H1 (cell line): ENCODE results near the gene MYL9. TPM values are rescaled to one million over a fixed set of nuclear protein-coding genes. Genes with fewer than 3 reads are reported as not detected.

ENCODE experiments used
- BRCA1 ChIP-seq: IDR thresholded peaks from 2 replicates; pipeline ENCODE4 v1.6.1; 2012; ENCODE audit warnings: low read depth, low read length, improper control_type of control experiment
- CHD2 ChIP-seq: IDR thresholded peaks from 2 replicates; pipeline ENCODE4 v1.6.1; 2012; ENCODE audit warnings: low read length, improper control_type of control experiment
- CHD7 ChIP-seq: fragments of 300-600 bp; sonication (generic); IDR thresholded peaks from 2 replicates; pipeline ENCODE4 v1.7.1; 2012; ENCODE audit warnings: low read length, moderate library complexity, mild to moderate bottlenecking, inconsistent platforms; ENCODE audit not compliant: insufficient replicate concordance
- CREB1 ChIP-seq: IDR thresholded peaks from 2 replicates; pipeline ENCODE4 v1.6.1; 2012; ENCODE audit warnings: inconsistent platforms
- CTCF ChIP-seq, 3 experiments: IDR thresholded peaks; 1 replicate in 2 of 3; 2 replicates in 1 of 3; pipeline versions ENCODE4 v1.5.1 to v1.6.1; 2011; ENCODE audit warnings: low read length in 3 of 3, mild to moderate bottlenecking in 3 of 3, inconsistent platforms in 2 of 3, low read depth in 1 of 3, moderate library complexity in 1 of 3; ENCODE audit not compliant: insufficient read depth in 1 of 3; ENCODE audit errors: control extremely low read depth in 1 of 3
- TCF12 ChIP-seq: IDR thresholded peaks from 2 replicates; pipeline ENCODE4 v1.6.1; 2011; ENCODE audit warnings: low read depth, mild to moderate bottlenecking, low read length
- polyA plus RNA-seq, 7 experiments: library from polyadenylated mRNA; depleted of rRNA in 3 of 7; stranded (reverse) in 5 of 7; unstranded in 2 of 7; fragments of >200 nt in 5 of 7; fragments of 200-250 nt in 2 of 7; gene quantifications; 1 replicate in 5 of 7; 2 replicates in 1 of 7; 4 replicates in 1 of 7; pipeline versions ENCODE4 v1.2.1 to v1.2.3, GENCODE V29; 2011 to 2013; ENCODE audit warnings: missing spikeins in 2 of 7, mixed read lengths in 2 of 7
- total RNA-seq: library from RNA; stranded (reverse); fragmentation: NEBNext Ultra II Directional; extraction: Animal tissue kit (Norgen Biotek cat#: 25700); gene quantifications from 2 replicates; pipeline ENCODE4 v1.2.1, GENCODE V29; 2021

Gene MYL9
- total and polyA plus RNA-seq, 2 of the 8 experiments (the other 6 are each of a cell fraction or from before 2014, with no cell fraction given) = 26.8 to 193 TPM

GRCh38 chr20:36593347-36593929, 52.1 kb downstream of the MYL9 start (continued):
- no peak for TF ChIP-seq CHD7
- no peak for TF ChIP-seq TCF12
- no peak for TF ChIP-seq CREB1
- no peak for TF ChIP-seq CTCF (IDR thresholded peaks at IDR 0.05; ENCODE audit: control extremely low read depth in 1 of 3, insufficient read depth in 1 of 3, low read depth in 1 of 3, low read length in 3 of 3)
- TF ChIP-seq CHD2 = no peak
- TF ChIP-seq BRCA1 = no peak
